Peyer's patch (tissue), 4 donors: ENCODE results near the gene ERO1B.

ENCODE experiments used
- CTCF ChIP-seq, 6 experiments: fragments of 450-650 bp in 4 of 6; fragments of 200-600 bp in 2 of 6; sonication (generic) in 1 of 6; IDR thresholded peaks; one replicate each; pipeline ENCODE4 v1.5.1; 2017 to 2019; ENCODE audit warnings: antibody characterized with exemption in 6 of 6, mild to moderate bottlenecking in 3 of 6, moderate library complexity in 1 of 6
- POLR2A ChIP-seq, 2 donors: fragments of 450-650 bp; IDR thresholded peaks; one replicate each; pipeline ENCODE4 v1.5.1; 2017; ENCODE audit warnings: antibody characterized with exemption in 2 of 2, mild to moderate bottlenecking in 2 of 2, moderate library complexity in 2 of 2

GRCh38 chr1:236253918-236254637 lies 27.7 kb downstream of the ERO1B start:
- no peak for TF ChIP-seq CTCF (IDR thresholded peaks at IDR 0.05)
- no peak for TF ChIP-seq POLR2A (IDR thresholded peaks at IDR 0.05)
